D721Med (cell line): Measurements from ENCODE around the gene TENM4.

ENCODE experiments used
- DNase-seq: peaks from one replicate; pipeline ENCODE4 v3.0.0; 2011; ENCODE audit warnings: low spot score; ENCODE audit not compliant: insufficient read length
- FAIRE-seq: peaks from 2 replicates; lab custom pipeline; 2011; peaks lifted over from hg19 to GRCh38; lab: Jason Lieb, UNC
- TF ChIP-seq, protein P1 (sequence below): IDR thresholded peaks from 2 replicates; pipeline ENCODE4 v1.5.1; 2012; ENCODE audit warnings: mild to moderate bottlenecking, control low read depth; ENCODE audit not compliant: insufficient read depth; ENCODE audit errors: missing control alignments

The TENM4 gene

GRCh38 chr11:79121351-79121750, 319.5 kb downstream of the TENM4 start:
- TF ChIP-seq, protein P1, sequence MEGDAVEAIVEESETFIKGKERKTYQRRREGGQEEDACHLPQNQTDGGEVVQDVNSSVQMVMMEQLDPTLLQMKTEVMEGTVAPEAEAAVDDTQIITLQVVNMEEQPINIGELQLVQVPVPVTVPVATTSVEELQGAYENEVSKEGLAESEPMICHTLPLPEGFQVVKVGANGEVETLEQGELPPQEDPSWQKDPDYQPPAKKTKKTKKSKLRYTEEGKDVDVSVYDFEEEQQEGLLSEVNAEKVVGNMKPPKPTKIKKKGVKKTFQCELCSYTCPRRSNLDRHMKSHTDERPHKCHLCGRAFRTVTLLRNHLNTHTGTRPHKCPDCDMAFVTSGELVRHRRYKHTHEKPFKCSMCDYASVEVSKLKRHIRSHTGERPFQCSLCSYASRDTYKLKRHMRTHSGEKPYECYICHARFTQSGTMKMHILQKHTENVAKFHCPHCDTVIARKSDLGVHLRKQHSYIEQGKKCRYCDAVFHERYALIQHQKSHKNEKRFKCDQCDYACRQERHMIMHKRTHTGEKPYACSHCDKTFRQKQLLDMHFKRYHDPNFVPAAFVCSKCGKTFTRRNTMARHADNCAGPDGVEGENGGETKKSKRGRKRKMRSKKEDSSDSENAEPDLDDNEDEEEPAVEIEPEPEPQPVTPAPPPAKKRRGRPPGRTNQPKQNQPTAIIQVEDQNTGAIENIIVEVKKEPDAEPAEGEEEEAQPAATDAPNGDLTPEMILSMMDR, result no peak
- FAIRE-seq (no peak), DNase-seq (no peak)

GRCh38 chr11:79119491-79120284, 321.1 kb downstream of the TENM4 start:
- peak; percentile 28 for DNase-seq
- TF ChIP-seq, protein P1, result no peak
- peak; percentile 82 for FAIRE-seq

DNA sequence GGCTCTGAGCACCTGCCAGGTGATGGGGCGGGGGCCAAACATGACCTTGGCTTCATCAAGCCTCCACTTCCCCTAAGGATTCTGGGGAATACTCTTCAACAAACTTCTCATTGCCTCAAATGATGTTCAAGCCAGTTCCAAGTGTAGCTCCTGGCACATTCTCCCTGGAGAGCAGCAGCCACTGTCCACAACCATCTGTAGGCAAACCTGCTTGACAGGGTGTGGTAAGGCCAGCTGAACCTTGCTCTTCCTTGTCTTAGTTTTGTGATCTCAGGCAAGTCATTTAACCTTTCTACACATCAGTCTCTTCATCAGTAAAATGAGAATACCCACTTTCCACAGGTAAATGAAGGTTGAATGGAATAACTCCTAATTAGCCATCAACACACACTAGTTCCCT, 323.3 kb downstream of the TENM4 start:
- TF ChIP-seq, protein P1, result no peak
- DNase-seq (no peak), FAIRE-seq (no peak)

DNA sequence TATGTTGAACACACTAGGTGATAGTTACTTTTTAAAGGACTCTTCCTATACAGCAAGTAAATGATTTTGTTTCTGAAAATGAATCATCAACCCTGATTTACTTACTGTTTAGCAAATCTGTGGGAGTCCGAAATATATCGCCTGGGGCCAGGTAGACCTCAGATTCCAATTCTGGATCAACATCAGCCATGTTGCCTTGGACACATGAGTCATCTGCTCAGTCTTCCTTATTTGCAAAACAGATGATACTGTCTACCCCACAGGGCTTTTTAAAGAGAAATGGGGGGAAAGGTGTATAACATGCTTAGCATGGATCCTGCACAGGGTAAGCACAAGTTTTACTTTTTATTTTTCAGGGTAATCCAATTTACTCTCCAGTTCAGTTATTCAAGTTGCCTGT, 324.2 kb downstream of the TENM4 start:
- TF ChIP-seq, protein P1, result no peak
- no peak for FAIRE-seq
- DNase-seq, result no peak

DNA sequence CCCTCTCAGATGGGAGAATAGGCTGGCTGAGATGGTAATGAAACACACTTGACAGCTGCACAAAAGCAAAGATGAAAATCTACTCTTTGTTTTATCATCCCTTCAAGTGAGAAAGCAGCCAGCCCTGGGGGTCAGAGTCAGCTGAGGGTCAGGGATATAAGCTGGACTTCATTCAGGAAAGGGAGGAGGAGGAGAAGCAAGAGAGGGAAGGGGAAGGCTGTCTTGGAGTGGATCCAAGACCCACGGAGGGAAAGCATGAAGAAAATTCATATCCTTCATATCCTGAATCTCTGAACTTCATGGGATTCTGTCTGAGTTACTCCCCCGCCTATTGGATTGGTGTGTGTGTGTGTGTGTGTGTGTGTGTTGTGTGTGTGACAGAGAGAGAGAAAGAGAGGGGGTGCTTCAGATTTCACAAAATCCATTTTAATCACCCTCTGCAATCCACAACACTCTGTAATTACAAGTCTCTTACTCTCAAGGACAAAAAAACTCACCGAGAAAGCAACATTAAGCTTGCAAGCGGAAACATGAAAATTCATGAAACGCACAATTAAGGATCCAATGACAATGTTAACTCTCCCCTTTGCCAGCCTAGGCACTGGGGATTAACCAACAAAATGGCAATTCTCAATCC, 327.7 kb downstream of the TENM4 start:
- FAIRE-seq (no peak), DNase-seq (no peak)
- TF ChIP-seq, protein P1, result no peak

DNA sequence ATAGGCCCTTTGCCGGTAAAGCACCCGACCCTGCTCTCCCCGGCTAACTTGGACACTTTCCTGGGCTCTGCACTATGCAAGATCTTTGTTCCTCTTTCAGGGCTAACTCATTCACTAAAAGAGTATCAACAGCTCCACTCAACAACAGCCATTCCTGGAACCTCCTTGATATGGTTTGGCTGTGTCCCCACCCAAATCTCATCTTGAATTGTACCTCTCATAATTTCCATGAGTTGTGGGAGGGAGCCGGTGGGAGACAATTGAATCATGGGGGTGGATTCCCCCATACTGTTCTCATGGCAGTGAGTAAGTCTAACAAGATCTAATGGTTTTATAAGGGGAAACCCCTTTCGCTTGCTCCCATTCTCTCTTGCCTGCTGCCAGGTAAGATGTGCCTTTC, 330.0 kb downstream of the TENM4 start:
- FAIRE-seq (no peak), DNase-seq (no peak)
- TF ChIP-seq, protein P1, result no peak

DNA sequence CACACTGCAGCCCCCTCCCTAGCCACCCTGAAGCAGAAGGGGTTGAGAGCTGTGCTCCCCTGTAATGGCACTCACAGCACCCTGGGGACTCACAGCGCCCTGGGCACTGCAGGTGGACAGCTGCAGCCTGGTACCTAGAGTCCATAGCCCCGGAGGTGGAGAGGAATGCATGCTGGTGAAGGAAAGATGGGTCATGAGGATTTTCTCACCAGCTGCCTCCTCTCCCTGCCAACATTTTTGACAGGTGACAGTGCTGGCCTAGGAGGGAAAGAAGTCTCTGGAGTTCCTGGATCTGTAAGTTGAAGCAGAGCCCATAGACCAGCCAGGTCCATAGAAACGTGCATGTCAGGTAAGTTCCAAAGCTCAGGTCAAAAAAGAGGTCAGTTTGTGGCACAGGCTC, 330.5 kb downstream of the TENM4 start:
- FAIRE-seq, result no peak
- TF ChIP-seq, protein P1, result no peak
- DNase-seq, result no peak
